Amniotic stem cell (primary cell): ENCODE measurements around the gene ZXDC.

Experiments used
- DNase-seq: peaks from one replicate; lab custom pipeline; 2025; lab: John Stamatoyannopoulos, UW

The ZXDC gene

DNA sequence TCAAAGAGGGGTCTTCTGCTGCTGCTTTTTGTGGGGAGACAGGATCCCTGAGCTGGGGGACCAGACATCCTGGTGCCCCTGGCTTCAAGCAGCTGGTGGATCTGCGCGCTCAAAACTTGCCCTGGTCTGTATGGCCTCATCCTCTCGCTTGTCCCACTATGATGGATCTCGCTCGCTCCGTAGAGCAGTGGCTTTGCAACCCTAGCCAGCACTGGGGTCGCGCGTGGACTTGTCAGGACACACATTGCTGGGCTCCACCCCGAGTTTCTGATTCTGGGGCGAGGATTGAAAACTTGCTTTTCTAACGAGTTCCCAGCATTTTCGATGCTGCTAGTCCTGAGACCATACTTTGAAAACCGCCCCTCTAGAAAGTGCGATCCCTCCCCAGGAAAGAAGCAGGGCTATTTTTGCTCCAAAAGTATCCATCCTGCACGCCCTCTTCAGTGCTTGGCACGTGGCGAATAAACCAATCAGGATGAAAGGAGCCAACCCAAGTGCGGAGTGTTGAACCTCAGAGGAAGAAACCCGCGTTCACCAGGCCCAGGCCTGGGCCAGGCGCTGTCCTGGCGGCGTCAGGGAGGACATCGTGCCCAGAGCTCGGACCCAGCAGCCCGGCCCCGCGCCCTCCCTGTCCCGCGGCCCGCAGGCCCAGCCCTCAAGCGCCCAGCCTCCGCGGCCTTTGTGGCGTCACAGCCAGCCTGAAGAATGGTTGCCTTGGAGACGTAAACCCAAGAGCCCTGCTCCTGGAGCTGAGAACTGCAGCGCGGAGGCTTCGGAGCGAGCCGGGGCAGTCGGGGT is 81.3 kb downstream of the ZXDC start, which contains the start of gene CFAP100:
Gene CFAP100, plus strand, starts transcription at position 731 of the 798 bp plus-strand sequence. CDS start 1,092 bp downstream, outside the sequence.
- no peak for DNase-seq

DNA sequence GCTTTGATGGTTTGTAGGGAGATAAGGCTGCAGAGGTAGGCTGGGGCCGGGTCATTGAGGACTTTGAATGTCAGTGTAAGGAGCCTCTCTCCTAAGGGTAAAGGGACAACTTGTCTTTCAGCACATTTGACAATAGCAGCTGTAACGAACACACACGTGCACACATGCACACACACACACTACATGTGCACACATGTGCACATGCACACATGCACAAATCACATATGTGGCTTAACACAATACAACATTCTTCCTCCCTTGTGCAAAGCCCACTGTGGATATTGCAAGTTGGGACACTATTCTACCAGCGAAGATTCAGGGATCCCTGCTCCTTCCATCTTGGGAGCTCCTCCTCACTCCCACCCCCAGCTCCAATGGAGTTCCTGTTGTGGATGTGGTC is 82.1 kb downstream of the ZXDC start:
- DNase-seq = no peak

- no peak for DNase-seq
Measured at GRCh38 chr3:126392246-126392645, 83.4 kb downstream of the ZXDC start.

GRCh38 chr3:126391631-126392030 is 84.1 kb downstream of the ZXDC start:
- no peak for DNase-seq

- no peak for DNase-seq
Measured at GRCh38 chr3:126390751-126391150, 84.9 kb downstream of the ZXDC start.

DNA sequence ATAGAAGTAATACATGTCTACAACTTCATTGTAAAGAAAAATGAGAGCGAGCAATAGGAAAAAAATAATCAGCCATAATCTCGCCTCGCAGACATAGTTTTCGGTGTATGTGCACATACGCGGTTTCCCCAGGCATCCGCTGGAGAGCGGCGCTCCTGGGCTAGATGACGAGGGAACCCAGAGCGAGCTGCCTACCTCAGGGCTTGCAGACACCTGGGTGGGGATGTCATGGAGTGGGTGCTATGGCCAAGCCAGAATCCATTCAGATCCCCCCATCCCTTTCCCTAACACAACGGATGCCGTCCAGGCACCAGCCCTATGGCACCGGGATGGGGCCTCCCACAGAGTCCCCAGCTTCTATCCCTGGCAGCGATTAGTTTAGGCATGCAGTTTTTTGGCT is 85.5 kb downstream of the ZXDC start:
- no peak for DNase-seq

- DNase-seq = no peak
Measured at GRCh38 chr3:126389794-126390146, 85.9 kb downstream of the ZXDC start.

DNA sequence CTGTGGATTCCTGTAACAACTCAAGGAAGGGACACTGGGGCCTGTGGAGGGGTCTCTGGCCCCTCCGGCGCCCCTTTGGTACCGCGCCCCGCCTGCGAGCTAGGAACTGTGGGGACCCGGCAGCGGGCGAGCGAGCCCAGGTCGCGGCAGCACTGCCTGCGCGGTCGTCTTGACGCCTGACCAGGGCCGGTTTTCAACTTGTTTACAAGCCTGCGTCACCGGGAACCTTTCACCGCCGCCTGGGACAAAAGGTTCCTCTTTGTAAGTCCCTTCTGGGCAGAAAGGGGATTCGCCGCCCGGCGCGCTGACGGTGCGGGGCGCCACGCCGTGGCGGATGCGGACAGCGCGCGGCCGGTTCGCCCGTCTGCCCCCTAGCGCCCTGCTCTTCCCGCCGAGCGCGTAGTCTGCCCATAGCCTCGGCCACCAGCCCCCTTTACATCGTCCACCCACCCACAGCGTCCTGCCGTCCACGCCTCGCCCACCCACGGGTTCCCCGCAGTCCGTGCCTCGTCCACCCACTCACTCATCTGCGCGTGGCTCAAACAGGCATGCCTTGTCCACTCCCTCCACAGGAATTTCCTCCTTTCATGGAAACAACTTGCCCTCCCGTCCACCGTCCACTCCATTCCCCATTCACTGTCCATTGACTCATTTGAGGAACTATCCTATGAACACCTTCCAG is 86.4 kb downstream of the ZXDC start:
- peak; percentile 52 for DNase-seq
